Peyer's patch (tissue), 4 donors: ENCODE measurements around the gene SRPK3. TPM values are rescaled to one million over a fixed set of nuclear protein-coding genes. Genes with fewer than 3 reads are reported as not detected.
"Not testable (repeated sequence)": the region's sequence is repeated elsewhere in the genome, so short reads cannot be mapped to it uniquely, and the experiment has no call there.

Experiments used
- DNase-seq, 3 donors: peaks; one replicate each; pipeline ENCODE4 v3.0.0-alpha.2; 2017 to 2019
- H3K27ac ChIP-seq, 4 donors: fragments of 200-600 bp; sonication (generic); one replicate each; pipeline ENCODE4 v1.5.1; 2016 to 2019
- H3K27me3 ChIP-seq, 2 donors: fragments of 200-600 bp; sonication (generic); one replicate each; pipeline ENCODE4 v1.5.1; 2019
- H3K36me3 ChIP-seq, 3 donors: fragments of 200-600 bp; sonication (generic); one replicate each; pipeline ENCODE4 v1.5.1; 2016 to 2019
- H3K4me1 ChIP-seq, 4 donors: fragments of 200-600 bp; sonication (generic); one replicate each; pipeline ENCODE4 v1.5.1; 2016 to 2019
- H3K4me3 ChIP-seq, 4 donors: fragments of 200-600 bp; sonication (generic); 1 replicate in 3 of 4; 2 replicates in 1 of 4; pipeline ENCODE4 v1.5.1; 2016 to 2019; ENCODE audit warnings: mild to moderate bottlenecking in 1 of 4
- H3K9me3 ChIP-seq, 4 donors: fragments of 200-600 bp; sonication (generic); one replicate each; pipeline ENCODE4 v1.5.1; 2016 to 2019; ENCODE audit warnings: mild to moderate bottlenecking in 1 of 4
- POLR2A ChIP-seq, 2 donors: fragments of 450-650 bp; IDR thresholded peaks; one replicate each; pipeline ENCODE4 v1.5.1; 2017; ENCODE audit warnings: antibody characterized with exemption in 2 of 2, mild to moderate bottlenecking in 2 of 2, moderate library complexity in 2 of 2
- total RNA-seq, 4 donors: library from RNA; depleted of rRNA; stranded (reverse); fragments of >200 nt; gene quantifications; one replicate each; pipeline ENCODE4 v1.1.0, GENCODE V29; 2016
- TF ChIP-seq, protein P1 (sequence below), 6 experiments: fragments of 450-650 bp in 4 of 6; fragments of 200-600 bp in 2 of 6; sonication (generic) in 1 of 6; IDR thresholded peaks; one replicate each; pipeline ENCODE4 v1.5.1; 2017 to 2019; ENCODE audit warnings: antibody characterized with exemption in 6 of 6, mild to moderate bottlenecking in 3 of 6, moderate library complexity in 1 of 6

Gene SRPK3
- total RNA-seq, 4 donors from 2014 or later, result 1.7 TPM; not detected in 3

DNA sequence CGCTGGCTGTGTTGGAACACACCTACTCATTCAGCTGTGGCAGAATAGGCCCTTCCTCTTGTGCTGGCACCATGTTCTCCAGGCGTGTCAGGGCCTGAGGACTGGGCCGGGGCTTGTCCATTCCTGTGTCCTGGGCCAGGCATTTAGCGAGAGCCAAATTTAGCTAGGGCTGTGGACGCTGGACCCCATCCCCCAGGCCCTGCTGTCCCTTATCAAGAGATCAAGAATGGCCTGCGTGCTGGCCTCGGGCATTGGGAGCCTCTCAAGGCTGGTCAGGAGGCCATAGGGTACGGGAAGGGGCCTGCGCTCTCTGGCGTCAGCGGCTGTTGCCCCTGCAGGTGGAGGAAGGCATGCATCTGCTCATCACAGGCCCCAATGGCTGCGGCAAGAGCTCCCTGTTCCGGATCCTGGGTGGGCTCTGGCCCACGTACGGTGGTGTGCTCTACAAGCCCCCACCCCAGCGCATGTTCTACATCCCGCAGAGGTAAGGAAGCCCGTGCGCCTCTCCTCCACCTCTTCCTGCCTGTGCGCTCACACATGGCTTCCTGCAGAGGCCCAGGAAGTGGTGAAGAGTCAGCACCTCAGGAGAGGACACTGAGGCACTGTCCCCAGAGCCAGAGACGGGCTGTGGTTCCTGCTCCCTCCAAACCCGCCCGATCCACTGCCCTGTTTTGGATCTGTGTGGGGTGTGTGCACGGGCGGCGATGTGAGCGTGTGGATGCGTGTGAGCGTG lies 40.9 kb upstream of the SRPK3 start:
- H3K4me3 ChIP-seq, result no peak overlapping the region
- peaks cover 0 to 20% (median 0%) of the 10 kb centered on the region in 4 donors for H3K4me1 ChIP-seq
- no peaks in the 10 kb centered on the region for H3K27me3 ChIP-seq
- H3K27ac ChIP-seq, result peak overlapping the region in 2 of 4 donors; percentile 42 to 72
- no peaks in the 10 kb centered on the region for H3K9me3 ChIP-seq
- peaks cover 0 to 7% (median 0%) of the 10 kb centered on the region in 3 donors for H3K36me3 ChIP-seq
- peak in 1 of 3 donors; percentile 62 for DNase-seq
- no peak for TF ChIP-seq POLR2A (IDR thresholded peaks at IDR 0.05)
- TF ChIP-seq, protein P1, sequence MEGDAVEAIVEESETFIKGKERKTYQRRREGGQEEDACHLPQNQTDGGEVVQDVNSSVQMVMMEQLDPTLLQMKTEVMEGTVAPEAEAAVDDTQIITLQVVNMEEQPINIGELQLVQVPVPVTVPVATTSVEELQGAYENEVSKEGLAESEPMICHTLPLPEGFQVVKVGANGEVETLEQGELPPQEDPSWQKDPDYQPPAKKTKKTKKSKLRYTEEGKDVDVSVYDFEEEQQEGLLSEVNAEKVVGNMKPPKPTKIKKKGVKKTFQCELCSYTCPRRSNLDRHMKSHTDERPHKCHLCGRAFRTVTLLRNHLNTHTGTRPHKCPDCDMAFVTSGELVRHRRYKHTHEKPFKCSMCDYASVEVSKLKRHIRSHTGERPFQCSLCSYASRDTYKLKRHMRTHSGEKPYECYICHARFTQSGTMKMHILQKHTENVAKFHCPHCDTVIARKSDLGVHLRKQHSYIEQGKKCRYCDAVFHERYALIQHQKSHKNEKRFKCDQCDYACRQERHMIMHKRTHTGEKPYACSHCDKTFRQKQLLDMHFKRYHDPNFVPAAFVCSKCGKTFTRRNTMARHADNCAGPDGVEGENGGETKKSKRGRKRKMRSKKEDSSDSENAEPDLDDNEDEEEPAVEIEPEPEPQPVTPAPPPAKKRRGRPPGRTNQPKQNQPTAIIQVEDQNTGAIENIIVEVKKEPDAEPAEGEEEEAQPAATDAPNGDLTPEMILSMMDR (IDR thresholded peaks at IDR 0.05), result no peak

DNA sequence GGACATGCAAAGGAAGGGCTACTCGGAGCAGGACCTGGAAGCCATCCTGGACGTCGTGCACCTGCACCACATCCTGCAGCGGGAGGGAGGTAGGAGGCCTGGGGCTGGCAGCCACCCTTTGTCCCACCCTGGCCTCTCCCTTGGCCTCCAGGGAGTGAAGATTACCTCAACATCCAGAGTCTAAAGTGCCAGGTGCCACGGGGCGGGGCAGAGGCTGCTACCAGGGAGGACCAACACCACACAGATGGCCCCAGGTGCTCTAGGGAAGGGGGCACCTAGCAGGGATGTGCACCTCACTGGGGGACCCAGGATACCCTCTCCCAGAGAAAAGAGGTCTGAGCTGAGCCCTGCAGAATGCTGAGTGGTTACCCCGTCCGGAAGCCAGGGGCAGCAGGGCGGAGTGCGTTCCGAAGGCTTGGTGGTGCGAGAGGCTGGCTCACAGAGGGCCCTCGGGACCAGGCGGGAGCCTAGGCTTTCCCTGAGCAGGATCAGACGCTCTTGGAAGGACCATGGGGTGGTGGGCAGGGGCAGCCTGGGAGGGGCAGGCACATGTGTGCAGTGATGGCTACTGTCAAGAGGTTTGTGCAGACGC lies 40.1 kb upstream of the SRPK3 start:
- H3K4me3 ChIP-seq, result no peak overlapping the region
- no peaks in the 10 kb centered on the region for H3K9me3 ChIP-seq
- peaks cover 0 to 20% (median 0%) of the 10 kb centered on the region in 4 donors for H3K4me1 ChIP-seq
- H3K27ac ChIP-seq, result peak overlapping the region in 2 of 4 donors; percentile 42 to 72
- no peaks in the 10 kb centered on the region for H3K27me3 ChIP-seq
- peaks cover 0 to 7% (median 0%) of the 10 kb centered on the region in 3 donors for H3K36me3 ChIP-seq
- DNase-seq, result peak in 2 of 3 donors; percentile 76 to 78
- TF ChIP-seq, protein P1 (IDR thresholded peaks at IDR 0.05), result no peak
- TF ChIP-seq POLR2A (IDR thresholded peaks at IDR 0.05), result no peak

DNA sequence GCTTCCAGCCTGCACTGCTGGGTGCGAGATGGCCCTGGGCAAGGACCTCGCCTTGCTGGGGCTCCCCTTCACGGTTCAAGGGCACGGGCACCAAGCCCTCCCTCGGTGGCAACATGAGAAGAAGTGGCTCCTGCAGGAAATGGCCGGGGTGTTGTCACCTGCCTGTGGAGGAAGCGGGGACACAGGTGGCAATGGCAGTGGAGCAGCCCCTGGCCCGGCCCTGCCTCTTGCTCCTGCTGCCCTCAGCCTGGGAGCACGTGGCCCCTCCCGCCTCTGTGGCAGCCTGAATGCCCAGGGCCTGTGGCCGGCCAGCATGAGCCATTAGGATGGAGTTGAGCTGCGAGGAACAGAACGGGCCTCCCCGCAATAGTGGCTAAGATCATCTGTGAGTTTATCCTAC lies 39.4 kb upstream of the SRPK3 start:
- no peak for TF ChIP-seq POLR2A (IDR thresholded peaks at IDR 0.05)
- TF ChIP-seq, protein P1 (IDR thresholded peaks at IDR 0.05), result no peak
- Histone ChIP-seq H3K4me3 (no peak overlapping the region), H3K4me1 (peaks cover 0 to 20% (median 0%) of the 10 kb centered on the region in 4 donors), H3K27ac (peak overlapping the region in 1 of 4 donors; percentile 72), H3K27me3 (no peaks in the 10 kb centered on the region), H3K36me3 (peaks cover 0 to 5% (median 0%) of the 10 kb centered on the region in 3 donors), H3K9me3 (no peaks in the 10 kb centered on the region)
- DNase-seq, result no peak

DNA sequence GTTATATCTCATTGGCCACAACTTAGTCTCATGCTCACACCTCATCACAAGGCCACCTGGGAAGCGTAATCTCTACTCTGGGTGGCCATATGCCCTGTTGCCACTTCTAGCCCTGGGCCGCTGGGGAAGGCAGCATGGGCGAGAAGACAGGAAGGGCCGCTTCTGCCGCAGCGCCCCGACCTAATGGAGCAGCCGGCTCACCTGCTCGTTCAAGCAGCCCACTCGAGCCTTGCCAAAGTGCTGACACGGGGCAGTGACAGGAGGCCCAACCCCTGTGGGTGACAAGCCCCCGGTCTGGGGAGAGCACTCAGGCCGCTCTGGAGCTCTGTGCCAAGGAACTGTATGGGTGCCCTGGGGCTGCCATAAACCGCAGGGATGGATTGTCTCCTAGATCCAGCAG lies 38.7 kb upstream of the SRPK3 start:
- DNase-seq, H3K27me3 ChIP-seq, H3K27ac ChIP-seq, H3K36me3 ChIP-seq, H3K4me3 ChIP-seq, H3K9me3 ChIP-seq: not testable (repeated sequence)
- H3K4me1 ChIP-seq, result peaks cover 0 to 20% (median 0%) of the 10 kb centered on the region in 4 donors

DNA sequence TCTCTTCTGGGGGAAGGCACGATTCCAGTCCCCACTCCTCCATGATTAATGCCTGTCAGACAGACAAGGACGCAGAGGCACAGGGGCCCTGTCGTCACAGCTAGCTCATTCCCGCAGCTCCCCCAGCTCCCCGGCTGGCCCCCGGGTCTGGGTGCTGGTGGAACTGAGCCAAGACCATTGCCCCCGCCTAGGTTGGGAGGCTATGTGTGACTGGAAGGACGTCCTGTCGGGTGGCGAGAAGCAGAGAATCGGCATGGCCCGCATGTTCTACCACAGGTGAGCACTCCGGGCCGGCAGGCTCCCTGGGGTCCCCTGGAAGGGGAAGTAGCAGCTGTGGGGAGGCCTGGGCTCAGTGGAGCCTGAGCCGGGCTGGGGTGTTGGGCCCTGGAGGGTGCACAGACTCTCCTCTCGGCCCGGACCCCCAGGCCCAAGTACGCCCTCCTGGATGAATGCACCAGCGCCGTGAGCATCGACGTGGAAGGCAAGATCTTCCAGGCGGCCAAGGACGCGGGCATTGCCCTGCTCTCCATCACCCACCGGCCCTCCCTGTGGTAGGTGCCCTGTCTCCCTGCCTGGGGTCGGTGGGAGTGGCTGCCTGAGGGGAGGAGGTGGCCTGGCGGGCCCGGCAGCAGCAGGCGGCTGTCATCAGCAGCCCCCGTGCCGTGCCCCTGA lies 37.9 kb upstream of the SRPK3 start:
- not testable (repeated sequence) for H3K36me3 ChIP-seq, DNase-seq, H3K9me3 ChIP-seq, H3K4me3 ChIP-seq, H3K27me3 ChIP-seq
- Histone ChIP-seq H3K27ac (peak overlapping the region in 3 of 4 donors; percentile 17 to 82 (median 52)), H3K4me1 (peaks cover 0 to 20% (median 0%) of the 10 kb centered on the region in 4 donors)

DNA sequence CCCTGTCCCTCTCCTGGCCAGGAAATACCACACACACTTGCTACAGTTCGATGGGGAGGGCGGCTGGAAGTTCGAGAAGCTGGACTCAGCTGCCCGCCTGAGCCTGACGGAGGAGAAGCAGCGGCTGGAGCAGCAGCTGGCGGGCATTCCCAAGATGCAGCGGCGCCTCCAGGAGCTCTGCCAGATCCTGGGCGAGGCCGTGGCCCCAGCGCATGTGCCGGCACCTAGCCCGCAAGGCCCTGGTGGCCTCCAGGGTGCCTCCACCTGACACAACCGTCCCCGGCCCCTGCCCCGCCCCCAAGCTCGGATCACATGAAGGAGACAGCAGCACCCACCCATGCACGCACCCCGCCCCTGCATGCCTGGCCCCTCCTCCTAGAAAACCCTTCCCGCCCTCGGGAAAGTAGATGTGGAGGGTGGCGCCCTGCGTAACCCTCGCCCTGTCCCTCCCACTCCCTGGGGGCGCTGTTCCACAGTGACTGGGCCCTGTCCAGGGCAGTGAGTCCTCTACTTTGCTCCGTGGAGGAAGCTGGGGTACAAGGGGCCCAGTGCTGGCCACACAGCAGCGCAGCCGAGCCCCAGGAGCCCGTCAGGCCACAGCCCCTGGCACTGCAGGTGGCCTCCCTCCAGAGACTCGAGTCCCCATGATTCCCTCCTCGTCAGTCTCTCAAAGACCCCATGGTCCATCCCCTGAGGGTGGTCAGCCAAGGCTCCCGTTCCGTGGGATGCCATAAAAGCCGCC lies 37.2 kb upstream of the SRPK3 start:
- H3K9me3 ChIP-seq, H3K27me3 ChIP-seq, H3K36me3 ChIP-seq: not testable (repeated sequence)
- peak; percentile 31 to 91 (median 90) for DNase-seq
- H3K4me3 ChIP-seq, result peak overlapping the region in 2 of 4 donors; percentile 22 to 34
- peak overlapping the region in 3 of 4 donors; percentile 17 to 82 (median 67) for H3K27ac ChIP-seq
- TF ChIP-seq, protein P1 (IDR thresholded peaks at IDR 0.05), result peak in 3 of 6 experiments; percentile 21 to 34 (median 29)
- TF ChIP-seq POLR2A (IDR thresholded peaks at IDR 0.05), result peak; percentile 22 to 72
- peaks cover 0 to 20% (median 0%) of the 10 kb centered on the region in 4 donors for H3K4me1 ChIP-seq
